Measurements from ENCODE around the gene GLMN.
"Not testable (repeated sequence)": the region's sequence is repeated elsewhere in the genome, so short reads cannot be mapped to it uniquely, and the experiment has no call there.

GLMN gene

GRCh38 chr1:92291372-92291999 lies 7.3 kb downstream of the GLMN start:
- peak; percentile 31 for DNase-seq

DNA sequence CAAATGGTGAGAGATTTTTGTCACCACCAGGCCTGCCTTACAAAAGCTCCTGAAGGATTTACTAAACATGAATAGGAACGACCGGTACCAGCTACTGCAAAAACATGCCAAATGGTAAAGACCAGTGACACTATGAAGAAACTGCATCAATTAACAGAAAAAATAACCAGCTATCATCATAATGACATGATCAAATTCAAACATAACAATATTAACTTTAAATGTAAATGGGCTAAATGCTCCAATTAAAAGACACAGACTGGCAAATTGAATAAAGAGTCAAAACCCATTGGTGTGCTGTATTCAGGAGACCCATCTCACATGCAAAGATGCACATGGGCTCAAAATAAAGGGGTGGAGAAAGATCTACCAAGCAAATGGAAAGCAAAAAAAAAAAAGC lies 17.4 kb downstream of the GLMN start:
- not testable (repeated sequence) for DNase-seq

- DNase-seq, result not testable (repeated sequence)
These were observed 19.0 kb downstream of the GLMN start for GRCh38 chr1:92279781-92280180.

DNA sequence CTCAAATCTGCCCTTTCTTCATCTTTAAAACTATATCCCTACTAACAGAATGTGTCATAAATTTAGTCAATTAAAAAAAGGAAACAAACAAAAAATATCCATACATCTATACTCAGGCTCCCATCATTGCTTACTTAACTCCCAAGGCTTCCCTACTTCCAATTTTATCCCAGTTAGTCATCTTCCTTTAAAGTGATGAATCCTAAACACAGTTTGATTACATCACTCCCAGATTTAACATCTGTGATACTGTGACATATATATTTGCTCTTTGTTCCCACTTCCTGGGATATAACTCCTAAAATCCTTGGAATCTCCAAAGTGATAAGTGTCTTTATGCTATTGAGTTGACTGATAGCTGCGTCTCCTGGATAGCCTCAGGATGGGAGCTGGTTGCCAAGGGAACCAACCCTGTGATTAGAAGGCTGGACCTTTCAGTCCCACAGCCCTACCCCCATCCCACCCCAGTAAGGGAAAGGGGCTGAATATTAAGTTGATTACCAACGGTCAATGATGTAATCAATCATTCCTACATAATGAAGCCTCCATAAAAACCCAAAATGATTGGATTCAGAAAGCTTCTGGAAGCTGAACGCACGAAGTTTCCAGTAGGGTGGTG lies 21.6 kb downstream of the GLMN start:
- DNase-seq, result no peak

DNA sequence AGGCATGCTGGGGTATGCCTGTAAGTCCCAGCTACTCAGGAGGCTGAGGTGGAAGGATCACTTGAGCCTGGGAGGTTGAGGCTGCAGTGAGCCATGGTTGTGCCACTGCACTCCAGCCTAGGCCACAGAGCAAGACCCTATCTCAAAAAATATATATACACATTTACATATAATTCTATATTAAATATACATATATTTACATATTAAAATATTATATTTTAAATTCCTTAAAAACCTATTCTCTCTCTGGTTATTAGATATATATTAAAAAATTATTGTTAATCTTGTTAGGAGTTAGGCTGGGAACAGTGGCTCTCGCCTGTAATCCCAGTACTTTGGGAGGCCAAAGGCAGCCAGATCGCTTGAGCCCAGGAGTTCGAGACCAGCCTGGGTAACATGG lies 22.7 kb downstream of the GLMN start:
- DNase-seq, result no peak

DNA sequence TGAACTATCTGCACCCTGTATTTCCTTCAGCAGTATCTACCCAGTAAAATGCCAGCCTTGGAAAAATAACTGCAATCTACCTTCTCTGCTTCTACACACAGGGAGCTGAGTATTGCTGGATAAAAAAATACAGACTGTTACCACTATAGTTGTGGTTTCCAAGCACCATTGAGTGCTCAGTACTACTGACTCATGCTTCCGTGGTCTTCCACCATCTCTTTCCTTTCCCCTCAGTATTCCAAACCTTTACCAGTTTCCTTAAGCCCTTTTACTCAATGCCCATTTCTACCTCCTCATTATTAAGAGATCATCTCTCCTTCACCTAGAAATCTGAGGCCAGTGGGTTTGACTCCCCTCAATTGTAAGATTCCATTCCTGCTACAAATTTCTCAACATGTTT lies 23.8 kb downstream of the GLMN start:
- DNase-seq, result no peak

DNA sequence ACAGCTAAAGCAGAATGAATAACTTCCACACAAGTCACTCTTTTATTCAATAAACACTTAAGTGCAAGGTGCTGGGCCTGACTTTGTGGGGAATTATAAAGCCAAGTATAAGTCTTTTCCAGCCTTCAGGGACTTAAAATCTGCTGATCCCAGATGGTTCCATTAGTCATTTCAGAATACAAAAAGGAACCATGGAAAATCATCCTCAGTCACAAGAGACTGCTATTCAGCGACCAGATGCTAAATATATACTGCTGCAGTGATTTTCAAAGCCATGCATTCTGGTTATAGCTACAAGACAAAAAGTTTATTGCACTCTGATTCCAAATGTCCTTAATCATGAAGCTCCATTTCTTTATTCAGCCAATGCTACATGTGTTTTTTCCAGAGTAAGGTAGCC lies 25.7 kb downstream of the GLMN start:
- DNase-seq, result no peak

DNA sequence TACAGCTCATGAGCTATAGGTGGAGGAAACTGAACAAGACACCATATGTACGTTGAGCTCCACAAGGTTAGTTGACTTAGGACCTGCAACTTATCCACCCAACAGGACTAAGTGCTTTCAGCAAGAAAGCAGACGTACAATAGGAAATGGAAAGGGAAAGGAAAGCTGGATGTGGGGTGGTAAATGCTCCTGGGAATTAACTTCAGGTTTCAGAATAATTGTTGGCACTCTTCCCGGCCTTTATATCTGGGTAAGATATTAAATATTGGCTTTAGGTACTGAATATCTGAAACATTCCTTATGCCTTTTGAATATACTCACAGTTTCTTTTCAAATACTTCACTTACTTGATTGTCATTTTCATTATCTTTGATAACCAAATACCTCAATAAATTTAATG lies 36.3 kb downstream of the GLMN start:
- DNase-seq, result no peak

DNA sequence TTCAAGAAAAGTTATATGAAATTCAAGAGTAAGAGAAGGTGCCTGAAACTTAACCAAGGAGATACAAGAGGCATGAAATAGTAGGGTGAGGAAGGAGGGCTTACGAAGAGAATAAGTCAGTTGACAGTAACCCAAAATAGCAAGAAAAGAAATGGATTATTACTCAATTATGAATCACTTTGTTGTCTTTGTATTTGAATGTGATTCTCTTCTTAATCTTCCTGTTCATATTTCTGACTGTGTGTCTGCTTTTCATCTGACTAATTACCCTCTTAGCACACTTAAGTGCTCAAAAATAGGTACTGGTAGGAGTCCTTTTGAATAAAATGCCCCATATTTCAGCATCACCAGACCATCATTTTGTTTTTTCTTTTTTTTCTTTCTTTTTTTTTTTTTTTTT lies 39.4 kb downstream of the GLMN start:
- no peak for DNase-seq

DNA sequence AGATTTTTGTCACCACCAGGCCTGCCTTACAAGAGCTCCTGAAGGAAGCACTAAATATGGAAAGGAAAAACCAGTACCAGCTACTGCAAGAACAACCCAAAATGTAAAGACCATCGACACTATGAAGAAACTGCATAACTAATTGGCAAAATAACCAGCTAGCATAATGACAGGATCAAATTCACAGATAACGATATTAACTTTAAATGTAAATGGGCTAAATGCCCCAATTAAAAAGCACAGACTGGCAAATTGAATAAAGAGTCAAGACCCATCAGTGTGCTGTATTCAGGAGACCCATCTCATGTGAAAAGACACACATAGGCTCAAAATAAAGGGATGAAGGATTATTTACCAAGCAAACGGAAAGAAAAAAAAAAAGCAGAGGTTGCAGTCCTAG lies 44.1 kb downstream of the GLMN start:
- DNase-seq, result not testable (repeated sequence)

DNA sequence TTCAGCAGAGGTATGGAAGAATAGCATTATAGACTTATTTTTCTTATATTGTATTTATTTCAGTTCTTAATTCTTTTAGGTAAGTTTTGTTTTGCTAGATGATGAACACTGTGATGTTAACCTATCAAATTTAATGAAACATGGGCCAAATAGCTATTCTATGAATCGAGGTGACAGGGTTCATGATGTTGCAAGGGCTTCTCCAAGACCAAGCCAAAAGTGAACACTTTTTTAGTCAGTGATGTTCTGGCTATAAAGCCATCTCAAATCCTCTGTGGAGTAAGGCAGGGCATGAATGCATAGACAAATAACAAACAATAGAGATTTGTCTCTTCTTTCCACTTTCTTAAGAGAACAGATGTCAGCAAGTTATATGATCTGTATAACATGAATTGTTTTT lies 54.4 kb downstream of the GLMN start:
- no peak for DNase-seq

GRCh38 chr1:92240034-92240433 lies 58.8 kb downstream of the GLMN start:
- DNase-seq, result no peak

GRCh38 chr1:92230736-92231135 lies 68.1 kb downstream of the GLMN start:
- no peak for DNase-seq

DNA sequence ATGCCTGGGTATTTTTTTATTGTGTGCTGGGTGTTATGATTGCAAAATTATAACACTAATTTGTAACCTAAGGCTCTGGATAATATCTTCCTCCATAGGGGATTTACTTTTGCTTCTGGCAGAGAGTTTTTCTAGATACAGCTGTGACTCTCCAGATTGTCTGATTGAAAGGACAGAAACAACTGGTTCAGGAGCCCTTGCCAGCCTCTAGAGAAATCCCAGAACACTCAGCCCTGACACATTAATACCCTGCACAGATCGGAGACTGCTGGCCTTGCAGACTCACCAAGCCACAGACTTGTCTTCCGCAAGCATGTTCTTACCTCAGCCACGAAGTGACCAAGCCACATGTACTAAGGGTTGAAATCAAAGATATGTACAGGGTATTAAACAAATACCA lies 70.4 kb downstream of the GLMN start:
- no peak for DNase-seq

DNA sequence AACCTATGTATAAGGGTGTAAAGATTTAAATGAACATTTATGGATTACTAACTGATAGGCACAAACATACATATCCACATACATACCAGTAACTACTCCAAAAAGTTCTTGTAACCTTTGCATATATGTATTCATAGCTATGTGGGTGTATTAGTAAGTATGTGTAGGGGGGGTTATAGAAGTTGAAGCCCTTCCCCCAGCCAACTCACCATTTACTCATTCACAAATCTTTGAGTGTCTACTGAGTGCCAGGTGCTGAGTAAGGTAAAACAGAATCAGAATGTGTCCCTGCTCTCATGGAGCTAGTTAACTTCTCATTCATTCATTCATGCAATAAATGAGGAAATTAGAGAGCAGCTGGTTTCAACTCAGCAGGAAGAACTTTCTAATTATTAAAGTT lies 79.8 kb downstream of the GLMN start:
- no peak for DNase-seq

GRCh38 chr1:92218559-92218958 lies 80.2 kb downstream of the GLMN start:
- no peak for DNase-seq

GRCh38 chr1:92217721-92218120 lies 81.1 kb downstream of the GLMN start, which contains the start of gene C1orf146:
Gene C1orf146, plus strand, starts transcription at chr1:92217915. Its CDS starts 13,506 bp downstream, at chr1:92231421.
- no peak for DNase-seq

- no peak for DNase-seq
These were observed 87.6 kb downstream of the GLMN start for GRCh38 chr1:92211166-92211565.

DNA sequence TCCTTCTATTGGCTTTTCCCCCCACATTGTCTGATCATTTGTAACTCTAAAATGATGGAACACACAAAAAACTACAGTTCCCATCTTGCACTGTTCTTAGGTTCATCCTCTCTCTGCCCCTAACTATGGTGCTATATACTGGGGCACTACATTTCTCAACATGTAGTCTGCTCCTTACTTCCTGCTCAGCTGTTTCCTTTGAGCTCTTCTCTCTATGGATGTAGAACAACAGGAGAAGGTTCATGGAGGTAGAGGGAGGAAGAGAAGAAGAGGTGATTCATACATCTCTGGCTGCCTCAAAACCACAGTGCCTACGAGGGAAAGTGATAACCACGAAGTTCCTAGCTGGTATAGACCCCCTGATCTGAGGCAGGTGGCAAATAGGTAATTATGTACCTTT lies 88.1 kb downstream of the GLMN start:
- DNase-seq, result no peak

- DNase-seq, result no peak
These were observed 95.7 kb downstream of the GLMN start for GRCh38 chr1:92203105-92203504.

DNA sequence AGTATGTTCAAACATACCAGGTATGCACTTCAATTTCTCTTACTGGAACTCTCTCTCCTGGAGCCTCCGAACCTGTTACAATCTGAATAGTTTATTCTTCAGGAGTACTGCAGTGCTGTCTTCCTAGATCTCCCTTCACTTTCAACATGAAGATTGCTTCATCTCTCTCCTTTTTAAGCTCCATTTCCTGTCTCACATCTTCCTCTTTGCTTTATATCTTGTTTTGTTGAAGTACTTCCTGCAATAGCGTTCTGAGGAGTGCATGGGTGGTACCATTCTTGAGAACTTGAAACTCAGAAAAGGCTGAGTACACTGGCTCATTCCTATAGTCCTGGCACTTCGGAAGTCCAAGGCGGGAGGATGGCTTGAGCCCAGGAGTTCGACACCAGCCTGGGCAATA lies 96.8 kb downstream of the GLMN start:
- no peak for DNase-seq

Data from NCI-H446 treated with DMSO at 0.1 percent for 48 hours (cell line).